ENCODE data around the gene LBX2. TPM values are rescaled to one million over a fixed set of nuclear protein-coding genes. Genes with fewer than 3 reads are reported as not detected.

LBX2 gene
- total and polyA plus RNA-seq, 9 of the 15 experiments (the other 6 are each of a cell fraction or from before 2014, with no cell fraction given), result 0.39 to 6.2 (median 1.8) TPM; not detected in 1

DNA sequence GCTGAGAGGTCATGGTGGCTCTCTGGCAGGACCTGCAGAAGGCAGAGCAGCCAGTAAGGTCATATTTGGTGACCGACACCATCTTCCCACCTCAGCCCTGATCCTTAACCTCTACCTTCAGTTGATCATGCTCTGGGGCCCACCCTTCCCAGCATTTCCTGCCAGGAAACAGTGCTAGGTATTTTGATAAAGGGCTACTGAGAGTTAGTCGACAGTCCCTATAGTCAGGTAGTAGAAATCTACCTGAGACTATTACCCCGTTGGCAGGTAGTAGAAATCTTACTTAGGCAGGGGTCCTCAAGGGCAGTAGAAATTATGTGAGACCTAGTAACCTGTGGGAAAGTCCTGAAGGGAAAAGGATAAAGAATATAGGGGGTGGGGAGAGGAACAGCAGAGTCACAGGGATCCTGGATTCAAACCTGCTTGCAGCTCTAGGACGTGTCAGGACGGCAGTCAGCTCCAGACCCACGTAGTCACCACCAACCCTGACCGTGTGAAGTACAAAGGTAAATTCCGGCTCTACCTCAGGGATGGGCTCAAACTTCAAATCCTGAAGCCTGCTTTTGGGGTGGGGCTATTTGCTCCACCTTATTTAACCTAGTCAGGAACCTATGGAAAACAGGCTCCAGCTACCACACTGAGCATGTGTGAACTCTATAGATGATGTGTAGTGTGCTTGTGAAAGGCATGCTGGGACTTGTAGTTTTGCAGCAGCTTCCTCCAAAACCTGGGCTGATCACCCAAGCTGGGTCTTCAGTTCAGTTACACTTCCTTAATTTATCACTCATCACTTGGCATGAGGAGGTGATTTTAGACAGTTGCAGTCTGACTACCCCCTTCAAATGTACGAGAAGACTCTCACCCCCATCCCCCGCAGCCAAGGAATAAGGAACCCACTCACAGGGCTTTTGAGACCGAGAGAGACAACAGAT, 26.6 kb upstream of the LBX2 start, which contains the start of gene DQX1 (continued):
- TF ChIP-seq KAT2B (IDR thresholded peaks at IDR 0.05; ENCODE audit: low read depth, low read length) (no peak), GABPB1 (CRISPR knock-in tag; IDR thresholded peaks at IDR 0.05) (0 out of 2 replicates have a peak, but pooled peaks have one; percentile 32), POLR2AphosphoS2 (IDR thresholded peaks at IDR 0.05; ENCODE audit: low read length) (peak; percentile 63; the same call in 1 of the 2 replicates), CREBBP (IDR thresholded peaks at IDR 0.05; ENCODE audit: low read depth, low read length) (no peak), BACH1 (tag; IDR thresholded peaks at IDR 0.05) (no peak), HNRNPUL1 (IDR thresholded peaks at IDR 0.05; ENCODE audit: low read length) (no peak), ZNF197 (CRISPR knock-in tag; IDR thresholded peaks at IDR 0.05; ENCODE audit: low read depth) (no peak), KDM2B (CRISPR knock-in tag; IDR thresholded peaks at IDR 0.05) (no peak), HMGN3 (IDR thresholded peaks at IDR 0.05; ENCODE audit: borderline replicate concordance, extremely low read depth, insufficient read length, low read depth, low read length) (no peak), SIX5 (IDR thresholded peaks at IDR 0.05; ENCODE audit: borderline replicate concordance in 1 of 2, insufficient read depth in 1 of 2, low read depth in 1 of 2, low read length in 2 of 2) (peak; percentile 67), STAG1 (CRISPR knock-in tag; IDR thresholded peaks at IDR 0.05; ENCODE audit: borderline replicate concordance) (no peak), TAF1 (IDR thresholded peaks at IDR 0.05; ENCODE audit: control insufficient read depth, extremely low read depth, insufficient read depth, low read length, severe bottlenecking) (no peak), SRSF9 (IDR thresholded peaks at IDR 0.05; ENCODE audit: borderline replicate concordance, low read depth, low read length) (no peak), ZNF143 (CRISPR knock-in tag; IDR thresholded peaks at IDR 0.05) (peak; percentile 83), ESRRB (CRISPR knock-in tag; IDR thresholded peaks at IDR 0.05; ENCODE audit: borderline replicate concordance) (no peak), DIDO1 (tag; IDR thresholded peaks at IDR 0.05; ENCODE audit: low read depth) (no peak), FOXJ2 (tag; IDR thresholded peaks at IDR 0.05) (no peak), NR1H2 (CRISPR knock-in tag; IDR thresholded peaks at IDR 0.05) (no peak), U2AF2 (optimal IDR thresholded peaks at IDR 0.05; ENCODE audit: low read depth, low read length) (no peak), ZNF77 (CRISPR knock-in tag; IDR thresholded peaks at IDR 0.05) (no peak)
- TF ChIP-seq, protein P1, sequence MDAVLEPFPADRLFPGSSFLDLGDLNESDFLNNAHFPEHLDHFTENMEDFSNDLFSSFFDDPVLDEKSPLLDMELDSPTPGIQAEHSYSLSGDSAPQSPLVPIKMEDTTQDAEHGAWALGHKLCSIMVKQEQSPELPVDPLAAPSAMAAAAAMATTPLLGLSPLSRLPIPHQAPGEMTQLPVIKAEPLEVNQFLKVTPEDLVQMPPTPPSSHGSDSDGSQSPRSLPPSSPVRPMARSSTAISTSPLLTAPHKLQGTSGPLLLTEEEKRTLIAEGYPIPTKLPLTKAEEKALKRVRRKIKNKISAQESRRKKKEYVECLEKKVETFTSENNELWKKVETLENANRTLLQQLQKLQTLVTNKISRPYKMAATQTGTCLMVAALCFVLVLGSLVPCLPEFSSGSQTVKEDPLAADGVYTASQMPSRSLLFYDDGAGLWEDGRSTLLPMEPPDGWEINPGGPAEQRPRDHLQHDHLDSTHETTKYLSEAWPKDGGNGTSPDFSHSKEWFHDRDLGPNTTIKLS (IDR thresholded peaks at IDR 0.05; ENCODE audit: borderline replicate concordance, low read depth), result peak; percentile 40; the same call in 1 of the 2 replicates
- TF ChIP-seq, protein P2, sequence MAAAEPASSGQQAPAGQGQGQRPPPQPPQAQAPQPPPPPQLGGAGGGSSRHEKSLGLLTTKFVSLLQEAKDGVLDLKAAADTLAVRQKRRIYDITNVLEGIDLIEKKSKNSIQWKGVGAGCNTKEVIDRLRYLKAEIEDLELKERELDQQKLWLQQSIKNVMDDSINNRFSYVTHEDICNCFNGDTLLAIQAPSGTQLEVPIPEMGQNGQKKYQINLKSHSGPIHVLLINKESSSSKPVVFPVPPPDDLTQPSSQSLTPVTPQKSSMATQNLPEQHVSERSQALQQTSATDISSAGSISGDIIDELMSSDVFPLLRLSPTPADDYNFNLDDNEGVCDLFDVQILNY (CRISPR knock-in tag; IDR thresholded peaks at IDR 0.05), result no peak

Measured in K562 (cell line).